HG03039 (cell line): ENCODE measurements around the gene STT3A.
"Not testable (repeated sequence)": the region's sequence is repeated elsewhere in the genome, so short reads cannot be mapped to it uniquely, and the experiment has no call there.

ENCODE experiments used
- ATAC-seq: cut with Tn5 transposase; IDR thresholded peaks from one replicate; pipeline ENCODE4 v1.9.1; 2021; ENCODE audit warnings: mild to moderate bottlenecking, moderate library complexity; ENCODE audit not compliant: unreplicated experiment

STT3A gene

DNA sequence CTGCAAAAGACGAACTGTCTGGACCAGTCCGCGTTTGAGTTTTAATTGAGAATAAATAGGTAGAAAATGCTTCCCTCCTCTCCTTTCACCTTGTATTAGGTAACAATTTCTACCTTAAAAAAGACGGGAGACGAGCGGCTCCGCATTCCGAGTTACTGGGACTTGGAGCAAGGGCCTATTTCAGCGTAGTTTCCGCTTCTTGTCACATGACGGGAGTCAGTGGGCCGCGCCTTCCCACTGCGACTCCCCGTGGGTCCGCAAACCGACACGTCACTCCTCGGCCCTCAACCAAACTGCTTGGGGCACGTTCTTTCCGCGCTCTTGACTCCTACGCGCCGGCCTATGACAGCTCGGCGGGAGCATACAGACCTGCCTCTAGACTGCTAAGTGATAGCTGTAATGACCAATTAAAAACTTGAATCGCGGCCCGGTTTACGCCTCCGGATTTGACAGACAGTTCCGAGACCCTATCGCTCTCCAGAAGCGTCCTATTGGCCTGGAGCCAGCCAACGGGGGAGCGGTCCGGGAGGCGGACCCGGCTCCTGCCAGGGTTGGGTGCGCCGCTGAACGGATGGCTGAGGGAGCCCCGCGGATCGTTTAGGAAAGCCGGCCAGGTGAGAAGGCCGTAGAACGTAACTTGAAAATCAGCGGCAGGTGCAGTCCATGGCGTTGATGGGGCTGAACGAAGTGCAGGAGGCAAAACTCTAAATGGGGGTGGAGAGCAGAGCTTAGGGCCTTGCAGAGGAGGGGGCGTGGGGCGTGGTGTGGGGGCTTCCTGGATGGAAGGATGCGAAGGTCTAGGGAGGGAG, at the start of gene STT3A:
STT3A (plus strand) TSS at position 548 of the 809 bp plus-strand sequence. CDS start 3,064 bp downstream, outside the sequence.
- ATAC-seq, result peak; percentile 97

DNA sequence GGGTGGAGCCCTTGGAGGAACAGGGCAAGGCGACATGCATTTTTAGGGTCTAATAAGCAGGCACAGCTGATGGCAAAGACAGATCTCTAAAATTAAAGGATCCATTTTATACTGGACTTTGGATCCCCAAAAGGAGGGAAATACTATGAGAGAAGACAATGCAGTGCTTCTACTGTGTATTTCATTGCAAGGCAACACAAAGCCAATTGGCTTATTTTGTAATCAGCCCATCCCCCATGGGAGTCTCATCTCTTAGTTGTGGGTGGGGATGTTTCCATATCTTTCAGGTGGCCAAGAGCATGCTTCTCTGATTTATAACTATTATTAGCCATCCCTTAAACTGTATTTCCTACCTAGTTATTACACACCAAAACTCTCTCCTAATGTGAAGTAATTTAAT, 41.9 kb upstream of the STT3A start:
- ATAC-seq, result no peak

DNA sequence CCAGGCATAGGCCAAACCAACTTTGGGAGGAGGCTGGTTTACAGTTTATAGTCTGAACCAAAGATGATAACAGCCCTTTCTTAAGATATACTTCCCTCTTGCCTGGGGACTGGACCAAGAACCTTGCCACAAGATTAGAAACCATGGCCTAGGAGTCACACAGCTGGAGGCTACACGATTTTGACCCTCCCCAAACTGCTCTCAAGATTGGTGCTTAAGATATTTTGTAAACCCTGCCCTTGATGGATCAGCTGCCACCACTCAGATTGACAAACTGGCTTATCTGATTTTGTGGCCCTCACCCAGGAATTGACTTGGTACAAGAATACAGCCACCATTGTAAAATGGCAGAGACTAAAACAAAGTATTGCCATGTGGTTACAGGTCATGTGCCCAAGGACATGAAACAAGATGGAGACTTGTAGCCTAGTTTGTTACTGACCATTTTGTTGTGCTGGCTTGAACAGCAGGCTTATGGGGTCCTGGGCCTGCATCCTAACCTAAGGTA, 40.8 kb upstream of the STT3A start:
- no peak for ATAC-seq

DNA sequence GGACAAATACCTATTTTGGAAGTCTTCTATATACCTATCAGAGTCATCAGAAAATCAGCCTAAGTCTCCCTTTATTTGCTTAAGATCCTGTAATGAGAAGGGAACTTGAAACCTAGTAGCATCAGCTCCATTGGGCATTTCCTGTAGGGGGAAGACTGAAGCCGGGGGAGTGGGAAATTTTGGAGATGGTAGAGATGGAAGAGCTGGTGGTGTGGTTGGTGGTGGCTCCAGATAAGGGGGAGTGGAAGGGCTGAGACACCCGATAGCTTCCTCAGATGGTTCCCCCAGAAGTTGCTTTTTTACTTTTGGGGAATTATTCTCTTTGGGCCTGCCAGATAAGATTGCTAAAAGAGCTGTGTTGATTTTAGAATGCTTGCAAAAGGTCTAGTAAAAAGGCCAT, 39.7 kb upstream of the STT3A start:
- ATAC-seq, result no peak

DNA sequence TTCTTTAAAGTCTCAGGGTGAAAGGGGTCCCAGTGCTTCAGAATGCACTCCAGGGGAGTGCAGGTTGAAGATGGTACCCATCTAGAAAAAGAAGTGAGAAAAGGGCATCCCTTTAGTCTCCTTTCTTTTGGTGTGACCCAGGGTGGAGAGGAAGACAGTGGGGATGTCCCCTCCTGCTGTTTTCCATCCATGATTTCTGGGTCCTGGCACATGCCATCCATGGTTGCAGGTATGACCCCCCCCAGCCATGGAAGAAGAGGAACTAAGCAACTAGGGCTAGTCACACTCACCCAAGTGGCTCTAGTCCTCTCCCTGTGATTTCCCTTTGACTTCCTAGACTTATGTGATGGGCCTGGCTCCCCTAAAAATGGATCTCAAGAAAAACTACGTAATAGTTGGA, 39.3 kb upstream of the STT3A start:
- ATAC-seq, result no peak

DNA sequence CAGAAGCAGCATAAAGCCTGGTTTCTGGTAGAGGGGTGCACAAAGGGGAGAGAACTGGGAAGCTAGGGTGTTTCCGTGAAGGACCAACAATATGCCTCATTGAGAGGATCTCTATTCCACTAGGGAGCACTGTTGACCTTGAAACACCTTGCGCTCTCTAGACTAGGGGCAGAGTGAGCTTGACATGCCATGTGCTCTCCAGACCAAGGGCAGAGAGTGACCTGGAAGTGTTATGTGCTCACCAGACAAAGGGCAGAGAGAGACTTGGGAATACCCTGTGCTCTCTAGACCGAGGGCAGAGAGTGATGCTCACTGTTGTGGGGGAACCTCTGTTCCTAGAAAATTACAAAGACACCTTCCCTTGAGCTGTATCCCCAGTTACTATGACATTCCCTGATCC, 38.6 kb upstream of the STT3A start:
- no peak for ATAC-seq

DNA sequence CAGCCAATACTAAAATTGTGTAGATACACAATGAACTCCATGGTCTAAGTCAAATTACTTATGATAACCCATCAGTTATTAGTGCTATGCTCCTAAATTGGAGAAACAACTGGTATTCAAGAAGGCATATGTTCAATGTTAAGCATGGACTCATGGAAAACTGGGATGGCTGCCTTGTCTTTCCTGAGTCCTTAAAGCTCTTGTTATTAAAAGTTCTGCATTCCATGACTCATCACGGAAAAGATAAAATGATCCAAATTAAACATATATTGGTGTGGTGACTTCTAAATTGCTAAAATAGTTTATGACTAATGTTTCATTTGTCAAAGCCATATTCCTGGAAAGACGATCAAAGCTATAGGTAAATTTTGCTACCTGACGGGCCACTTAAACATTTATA, 32.8 kb upstream of the STT3A start:
- ATAC-seq, result no peak

DNA sequence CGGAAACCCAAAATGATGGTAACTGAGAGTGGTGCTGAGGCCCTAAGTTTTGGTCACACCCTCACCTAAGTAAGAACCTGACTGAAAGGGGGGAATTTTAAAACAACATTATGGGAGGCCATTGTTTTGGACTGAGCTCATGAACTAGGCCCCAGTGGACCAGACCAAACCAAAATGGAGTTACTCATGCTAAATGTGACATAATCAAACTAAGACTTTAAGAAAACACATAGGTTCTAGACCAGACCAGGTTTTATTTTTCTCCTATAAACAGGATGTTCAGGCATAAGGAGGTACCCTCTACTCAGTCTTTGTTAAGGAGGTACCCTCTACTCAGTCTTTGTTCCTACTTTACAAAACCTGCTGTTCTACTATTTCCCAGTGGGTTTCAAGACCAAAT, 30.7 kb upstream of the STT3A start:
- no peak for ATAC-seq

DNA sequence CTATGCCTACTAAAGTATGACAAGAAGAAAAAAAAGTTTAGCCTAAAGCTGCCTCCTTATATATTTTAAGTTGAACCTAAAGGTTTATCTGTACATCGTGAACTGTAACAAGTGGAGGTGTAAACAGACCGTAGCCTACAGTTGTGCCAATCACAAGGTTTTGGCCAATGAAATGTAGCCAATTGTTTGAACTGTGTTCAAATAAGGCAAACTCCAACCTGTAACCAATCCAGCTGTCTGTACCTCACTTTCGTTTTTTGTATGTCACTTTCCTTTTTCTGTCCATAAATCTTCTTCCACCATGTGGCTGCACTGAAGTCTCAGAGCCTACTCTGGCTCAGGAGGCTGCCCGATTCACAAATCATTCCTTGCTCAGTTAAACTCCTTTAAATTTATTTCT, 30.2 kb upstream of the STT3A start:
- ATAC-seq, result no peak

DNA sequence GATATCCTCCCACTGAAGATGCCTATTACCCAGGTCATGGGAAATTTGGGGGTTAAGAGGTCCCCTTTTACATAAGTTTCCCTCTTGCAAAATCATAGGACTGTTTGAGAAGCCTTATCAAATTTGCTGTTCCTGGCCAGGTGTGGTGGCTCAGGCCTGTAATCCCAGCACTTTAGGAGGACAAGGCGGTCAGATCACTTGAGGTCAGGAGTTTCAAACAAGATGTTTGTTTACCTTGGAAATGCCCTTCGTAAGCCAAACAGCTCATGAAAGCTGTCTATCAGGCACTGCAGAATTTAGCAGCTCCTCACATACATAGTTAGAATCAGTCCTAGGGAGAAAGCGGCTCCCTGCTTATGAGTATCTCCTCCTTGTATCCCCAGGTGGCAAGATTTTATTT, 28.3 kb upstream of the STT3A start:
- ATAC-seq, result no peak

DNA sequence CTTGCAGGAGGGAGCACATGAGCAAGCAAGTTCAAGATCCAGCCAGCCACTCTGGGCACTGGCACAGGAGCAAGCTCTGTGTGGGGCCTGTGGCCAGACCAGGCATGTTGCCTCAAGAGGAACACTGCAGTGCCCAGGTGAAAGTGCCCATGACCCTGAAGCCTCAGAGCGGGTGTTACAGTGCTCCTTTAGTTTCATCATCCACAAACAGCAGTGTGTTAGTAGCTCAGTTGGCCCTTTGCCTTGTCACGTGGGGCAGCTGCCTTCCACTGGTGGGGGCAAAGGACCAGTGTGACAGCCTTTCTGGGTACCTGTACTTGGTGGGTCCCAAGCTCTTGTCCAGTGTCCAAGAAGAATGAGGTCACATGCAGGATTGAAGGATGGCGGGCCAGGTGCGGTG, 26.4 kb upstream of the STT3A start:
- no peak for ATAC-seq

DNA sequence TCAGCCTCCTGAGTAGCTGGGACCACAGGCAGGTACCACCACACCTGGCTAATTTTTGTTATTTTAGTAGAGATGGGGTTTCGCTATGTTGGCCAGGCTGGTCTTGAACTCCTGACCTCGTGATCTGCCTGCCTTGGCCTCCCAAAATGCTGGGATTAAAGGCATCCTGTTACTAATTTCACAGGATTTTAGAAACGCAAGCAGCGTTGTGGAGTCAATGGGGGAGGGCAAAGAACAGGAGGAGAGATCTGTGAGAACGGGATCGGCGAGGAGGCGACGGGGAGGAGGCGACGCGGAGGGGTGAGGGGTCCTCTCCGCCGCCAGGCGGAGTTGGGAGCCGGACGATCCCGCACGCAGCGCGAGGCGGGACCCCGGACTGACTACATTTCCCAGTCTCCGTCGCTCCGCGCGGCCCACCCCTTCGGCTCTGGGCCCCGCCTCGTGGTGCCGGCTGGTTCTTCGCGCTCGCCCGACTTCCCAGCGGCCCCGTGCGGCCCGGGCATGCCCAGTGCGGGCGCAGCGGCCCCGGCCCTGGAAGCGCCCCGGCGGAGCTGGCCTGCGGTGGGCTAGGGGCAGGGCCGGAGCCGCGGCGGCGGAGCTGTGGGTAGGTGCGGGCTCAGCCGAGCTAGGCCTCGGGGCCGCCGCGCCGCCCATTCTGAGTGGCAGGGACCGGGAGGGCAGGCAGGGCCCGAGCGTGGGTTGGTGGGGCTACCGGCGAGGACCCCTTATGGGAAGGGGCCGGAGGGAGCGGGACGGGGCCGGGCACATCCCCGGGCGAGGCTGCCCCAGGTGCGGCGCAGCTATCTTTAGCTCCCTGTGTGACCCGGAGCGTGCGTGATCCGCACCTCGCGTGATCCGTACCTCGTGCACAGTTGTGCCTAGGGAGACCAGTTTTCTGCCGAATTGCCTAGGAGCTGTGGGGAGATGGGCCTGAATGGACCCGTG, 23.4 kb upstream of the STT3A start, which contains the start of gene EI24:
EI24 (plus strand) TSS at position 508 of the 945 bp plus-strand sequence. CDS start 3,051 bp downstream, outside the sequence.
- ATAC-seq, result peak; percentile 97

DNA sequence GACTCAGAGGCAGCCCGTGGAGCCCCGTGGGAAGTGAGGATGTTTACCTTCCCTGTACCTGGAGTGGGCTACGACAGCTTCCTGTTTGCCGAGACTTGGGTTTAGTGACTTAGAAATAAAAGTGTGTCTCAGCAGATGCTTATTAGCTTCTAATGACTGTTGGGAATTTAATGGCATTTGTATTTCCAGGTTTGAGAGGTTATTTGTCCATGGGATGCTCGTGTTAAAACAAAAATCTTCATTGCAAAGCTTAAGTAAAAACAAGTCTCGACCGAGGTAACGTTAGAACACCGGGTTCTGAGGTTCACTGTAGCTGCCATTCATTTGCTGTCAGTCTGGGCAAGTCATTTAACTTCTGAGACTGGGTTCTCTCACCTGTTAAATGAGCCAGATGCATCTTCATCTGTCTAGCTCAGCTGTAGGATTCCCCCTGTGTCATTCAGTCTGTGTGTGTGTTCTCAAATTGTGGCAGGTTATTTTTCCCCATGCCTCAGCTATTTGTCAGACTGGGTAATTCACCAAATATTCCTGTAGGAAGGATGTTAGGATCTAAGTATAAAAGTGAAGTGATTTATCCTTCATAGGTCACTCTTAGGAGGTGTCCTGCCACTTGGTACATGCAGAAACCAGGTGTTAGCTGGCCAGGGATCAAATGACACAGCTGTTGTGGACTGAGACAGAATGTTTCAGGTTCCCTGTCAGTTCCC, 22.6 kb upstream of the STT3A start:
- ATAC-seq, result no peak

DNA sequence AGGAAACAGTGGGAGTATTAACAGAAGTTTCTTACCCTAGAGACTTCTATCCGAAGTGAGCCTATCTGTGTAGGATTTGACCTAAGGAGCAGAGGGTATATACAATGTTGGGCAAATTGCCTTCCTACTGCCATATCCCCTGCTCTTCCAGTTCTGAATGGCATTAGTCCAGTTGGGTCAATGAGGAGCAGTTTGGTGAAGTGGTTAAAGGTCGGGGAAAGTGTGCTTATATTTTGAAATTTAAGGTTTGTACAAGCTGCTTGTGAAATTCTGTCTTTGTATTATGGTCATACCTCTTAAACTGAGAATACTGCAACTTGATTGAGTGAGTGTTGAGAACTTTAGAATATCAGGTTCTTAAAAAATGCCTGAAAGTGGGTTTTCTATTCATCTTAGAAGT, 21.7 kb upstream of the STT3A start:
- no peak for ATAC-seq

DNA sequence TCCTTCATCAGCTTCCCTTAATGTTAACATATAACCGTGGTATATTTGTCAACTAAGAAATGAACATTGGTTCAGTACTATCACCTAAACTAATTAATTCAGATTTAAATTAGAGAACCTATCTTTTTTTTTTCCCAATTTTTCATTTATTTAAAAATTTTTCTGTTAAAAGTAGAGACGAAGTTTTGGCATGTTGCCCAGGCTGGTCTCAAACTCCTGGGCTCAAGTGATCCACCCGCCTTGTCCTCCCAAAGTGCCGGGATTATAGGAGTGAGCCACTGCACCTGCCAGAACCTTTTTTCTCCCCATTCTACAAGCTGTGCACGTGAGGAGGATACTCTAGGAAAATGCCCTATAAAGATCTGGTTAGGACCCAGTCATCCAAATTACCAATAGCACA, 19.7 kb upstream of the STT3A start:
- ATAC-seq, result no peak

DNA sequence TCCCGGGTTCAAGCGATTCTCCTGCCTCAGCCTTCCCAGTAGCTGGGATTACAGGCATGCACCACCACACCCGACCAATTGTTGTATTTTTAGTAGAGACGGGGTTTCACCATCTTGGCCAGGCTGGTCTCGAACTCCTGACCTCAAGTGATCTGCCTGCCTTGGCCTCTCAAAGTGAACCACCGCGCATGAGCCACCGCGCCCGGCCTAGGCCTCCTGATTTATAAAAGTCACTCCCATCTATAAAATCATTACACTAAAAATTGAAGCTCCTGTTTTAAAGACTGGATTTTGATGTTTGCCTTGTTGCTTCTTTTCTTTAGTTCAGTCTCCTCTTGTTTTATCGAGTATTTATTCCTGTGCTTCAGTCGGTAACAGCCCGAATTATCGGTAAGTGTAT, 15.5 kb upstream of the STT3A start:
- not testable (repeated sequence) for ATAC-seq

DNA sequence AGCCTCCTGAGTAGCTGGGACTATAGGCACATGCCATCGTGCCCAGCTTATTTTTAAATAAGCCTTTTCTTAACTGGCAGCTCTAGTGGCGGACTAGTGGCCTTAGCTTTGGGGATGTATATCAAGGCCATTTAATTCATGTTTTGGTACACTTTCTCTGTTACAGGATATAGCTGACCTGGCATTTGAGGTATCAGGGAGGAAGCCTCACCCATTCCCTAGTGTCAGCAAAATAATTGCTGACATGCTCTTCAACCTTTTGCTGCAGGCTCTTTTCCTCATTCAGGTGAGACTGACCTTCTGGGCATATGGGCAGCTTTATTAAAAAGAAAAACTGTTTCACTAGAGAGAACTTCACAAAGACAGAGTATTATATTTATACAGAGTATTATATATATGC, 13.9 kb upstream of the STT3A start:
- ATAC-seq, result no peak

DNA sequence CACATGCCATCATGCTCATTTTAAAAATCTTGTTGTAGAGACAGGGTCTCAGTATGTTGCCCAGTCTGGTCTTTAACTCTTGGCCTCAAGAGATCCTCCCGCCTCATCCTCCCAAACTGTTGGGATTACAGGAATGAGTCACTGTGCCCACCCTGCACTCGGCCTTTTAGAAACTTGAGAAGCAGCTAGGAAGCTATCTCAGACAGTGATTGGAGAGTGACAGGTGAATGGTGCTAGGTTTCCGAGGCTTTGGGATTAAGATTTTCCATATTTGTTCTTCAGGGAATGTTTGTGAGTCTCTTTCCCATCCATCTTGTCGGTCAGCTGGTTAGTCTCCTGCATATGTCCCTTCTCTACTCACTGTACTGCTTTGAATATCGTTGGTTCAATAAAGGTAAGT, 12.8 kb upstream of the STT3A start:
- no peak for ATAC-seq

DNA sequence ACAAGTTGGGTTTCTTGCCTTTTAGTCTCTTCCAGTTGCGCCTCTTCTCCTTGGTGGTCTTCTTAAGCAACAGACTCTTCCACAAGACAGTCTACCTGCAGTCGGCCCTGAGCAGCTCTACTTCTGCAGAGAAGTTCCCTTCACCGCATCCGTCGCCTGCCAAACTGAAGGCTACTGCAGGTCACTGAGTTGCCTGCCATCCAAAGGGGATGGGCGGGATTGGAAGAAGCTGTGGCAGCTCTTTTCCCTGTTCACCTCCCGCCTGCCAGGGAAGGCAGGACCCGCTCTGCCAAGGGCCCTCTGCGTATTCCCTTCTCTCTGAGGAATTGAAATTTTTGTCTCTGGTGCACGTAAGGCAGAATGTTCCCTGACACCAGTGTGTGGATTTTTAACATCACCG, 9.2 kb upstream of the STT3A start:
- no peak for ATAC-seq

DNA sequence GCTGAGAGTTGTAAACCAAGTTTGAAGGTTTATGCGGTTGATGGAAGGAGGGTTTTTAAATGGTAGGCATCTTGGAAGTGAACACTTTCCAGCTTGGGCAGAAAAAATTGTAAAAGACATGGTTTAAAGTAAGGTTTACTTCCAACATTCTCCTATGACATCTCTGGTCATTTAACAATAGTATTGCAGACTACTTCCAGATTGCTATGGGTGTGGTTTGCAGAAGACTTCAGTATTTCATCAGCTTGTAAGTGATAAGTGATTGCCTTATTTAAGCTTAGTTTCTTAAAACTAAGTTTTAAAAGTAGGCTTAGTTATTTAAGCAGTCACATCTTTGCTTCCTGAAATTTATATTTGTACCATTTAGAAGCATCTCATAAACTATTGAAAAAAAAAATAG, 7.2 kb upstream of the STT3A start:
- no peak for ATAC-seq

DNA sequence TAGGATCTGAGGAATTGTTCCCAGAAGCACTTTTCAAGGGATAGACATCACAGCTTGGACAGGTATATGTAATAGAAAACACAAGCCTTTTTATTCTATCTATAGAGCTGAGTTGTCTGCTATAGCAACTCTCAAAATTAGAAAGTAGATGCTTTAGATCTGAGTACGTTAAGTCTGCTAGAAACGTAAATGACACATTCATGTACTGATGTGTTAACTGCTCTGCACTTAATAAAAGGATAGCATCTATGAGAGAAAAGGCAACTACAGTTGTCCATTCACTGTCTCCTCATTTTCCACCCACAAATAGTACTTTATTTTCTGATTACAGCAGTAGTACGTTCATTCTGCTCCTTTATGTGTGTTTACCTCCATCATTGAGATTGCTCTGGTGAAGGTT, 6.0 kb upstream of the STT3A start:
- no peak for ATAC-seq
